DMS153 (cell line): ENCODE measurements around the gene SUPT3H.
"Not testable (repeated sequence)": the region's sequence is repeated elsewhere in the genome, so short reads cannot be mapped to it uniquely, and the experiment has no call there.

Experiments
- DNase-seq: peaks from one replicate; lab custom pipeline; 2025; lab: John Stamatoyannopoulos, UW

SUPT3H gene

DNA sequence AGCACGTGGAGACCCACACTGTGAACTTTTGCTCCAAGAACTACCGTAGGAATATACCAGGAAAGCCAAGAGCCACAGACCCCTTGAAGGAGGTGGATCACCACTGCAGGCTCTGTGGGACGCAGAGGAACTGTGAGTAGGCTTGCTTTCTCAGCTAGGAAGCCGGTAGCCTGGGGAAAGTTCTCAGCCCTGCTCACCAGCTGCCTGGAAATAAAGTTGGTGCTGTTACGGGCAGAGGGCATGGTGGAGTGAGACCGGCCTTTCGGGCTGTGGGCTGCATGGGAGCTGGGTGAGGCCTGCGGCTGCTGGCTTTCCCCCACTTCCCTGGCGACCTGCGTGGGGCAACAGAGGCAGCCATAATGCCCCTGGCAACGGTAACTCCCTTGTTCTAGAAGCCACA lies 422.6 kb downstream of the SUPT3H start:
- DNase-seq = no peak

GRCh38 chr6:44954281-44954680 lies 423.5 kb downstream of the SUPT3H start:
- DNase-seq = no peak

GRCh38 chr6:44951253-44951747 lies 426.4 kb downstream of the SUPT3H start:
- DNase-seq = no peak

DNA sequence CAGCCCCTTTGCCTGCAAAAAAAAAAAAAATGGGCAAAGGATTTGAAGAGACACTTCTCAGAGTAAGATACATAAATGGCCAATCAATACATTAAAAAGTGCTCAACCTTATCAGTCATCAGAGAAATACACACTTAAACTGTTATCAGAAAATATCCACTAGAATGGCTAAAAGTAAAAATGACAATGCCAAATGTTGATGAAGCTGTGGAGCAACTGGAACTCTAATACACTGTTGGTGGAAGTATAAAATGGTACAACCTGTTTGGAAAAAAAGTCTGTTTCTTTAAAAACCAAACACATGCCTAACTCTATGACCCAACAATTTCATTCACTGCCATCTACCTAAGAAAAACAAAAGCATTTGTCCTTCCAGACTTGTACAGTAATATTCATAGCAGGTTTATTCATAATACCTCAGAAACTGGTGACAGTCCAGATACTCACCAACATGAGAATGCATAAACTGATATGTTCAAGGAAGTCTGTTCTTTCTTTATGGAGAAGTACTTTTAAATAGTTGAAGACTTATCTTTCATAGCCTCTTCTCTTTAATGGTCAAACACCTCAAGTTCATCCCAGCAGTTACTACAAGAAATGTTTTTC lies 428.0 kb downstream of the SUPT3H start:
- no peak for DNase-seq

GRCh38 chr6:44943541-44943940 lies 434.2 kb downstream of the SUPT3H start:
- DNase-seq = no peak

- DNase-seq = no peak
Measured at GRCh38 chr6:44942798-44943197, 434.9 kb downstream of the SUPT3H start.

DNA sequence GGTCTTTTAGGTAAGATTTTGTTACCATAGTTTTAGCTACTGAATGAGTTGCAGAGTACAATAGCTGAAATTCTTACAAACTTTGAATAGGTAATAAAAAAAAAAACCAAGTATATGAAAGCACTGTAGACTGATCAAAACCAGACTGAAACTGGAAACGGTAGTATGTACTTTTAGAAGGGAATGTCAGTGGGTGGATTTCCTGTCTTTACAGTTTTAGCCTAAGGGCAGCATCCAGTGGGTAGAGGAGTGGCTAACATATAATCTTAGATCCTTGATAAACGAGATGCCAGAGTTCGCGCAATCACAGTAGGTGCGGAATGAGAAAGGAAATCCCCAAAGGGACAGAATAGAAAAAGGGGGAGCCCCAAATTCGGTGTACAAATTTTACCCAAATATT lies 435.5 kb downstream of the SUPT3H start:
- no peak for DNase-seq

- no peak for DNase-seq
Measured at GRCh38 chr6:44940367-44940766, 437.4 kb downstream of the SUPT3H start.

- no peak for DNase-seq
Measured at GRCh38 chr6:44935693-44936300, 441.9 kb downstream of the SUPT3H start.

- no peak for DNase-seq
Measured at GRCh38 chr6:44933108-44933507, 444.6 kb downstream of the SUPT3H start.

GRCh38 chr6:44932651-44933091 lies 445.1 kb downstream of the SUPT3H start:
- no peak for DNase-seq

DNA sequence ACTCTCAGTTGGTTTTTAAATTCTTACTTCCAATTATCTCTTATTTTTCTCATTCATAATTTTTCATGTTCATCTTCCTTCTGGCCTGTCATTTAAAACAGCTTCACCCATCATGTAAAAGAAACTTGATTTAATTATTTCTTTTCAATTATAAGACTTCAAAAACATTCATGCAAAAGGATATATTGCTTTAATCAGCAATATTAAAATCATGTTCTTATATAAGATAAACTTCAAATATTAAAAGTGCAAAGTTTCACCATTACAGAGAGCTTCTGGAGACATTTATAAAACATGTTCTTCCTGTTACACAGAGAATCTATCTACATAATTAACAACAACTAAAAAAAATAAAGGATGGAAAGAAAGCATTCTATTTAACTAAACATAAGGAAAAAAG lies 446.3 kb downstream of the SUPT3H start:
- DNase-seq = no peak

- DNase-seq = peak; percentile 24
Measured at GRCh38 chr6:44926556-44926955, 451.2 kb downstream of the SUPT3H start.

GRCh38 chr6:44925100-44925739 lies 452.5 kb downstream of the SUPT3H start:
- DNase-seq = peak; percentile 83

DNA sequence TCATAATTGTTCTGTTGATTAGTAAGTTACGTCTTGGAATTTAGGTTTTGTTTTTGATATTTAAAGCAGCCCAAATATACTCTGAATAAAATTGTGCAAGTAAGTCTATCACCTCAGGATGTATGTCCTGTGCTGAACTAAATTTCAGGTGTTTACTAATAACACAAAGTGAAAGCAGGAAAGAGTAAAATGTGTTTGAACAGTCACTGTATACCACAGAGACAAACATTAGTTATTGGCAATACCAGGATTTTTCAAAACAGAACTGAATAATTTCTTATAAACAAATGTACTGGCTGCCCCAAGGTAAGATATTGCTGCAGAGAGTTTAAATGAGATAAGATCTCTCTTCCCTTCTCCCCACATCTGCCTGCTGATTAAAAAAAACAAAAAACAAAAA lies 454.3 kb downstream of the SUPT3H start:
- DNase-seq = no peak

GRCh38 chr6:44921798-44922197 lies 455.9 kb downstream of the SUPT3H start:
- DNase-seq = peak; percentile 50

- no peak for DNase-seq
Measured at GRCh38 chr6:44920952-44921491, 456.7 kb downstream of the SUPT3H start.

GRCh38 chr6:44918671-44919296 lies 458.9 kb downstream of the SUPT3H start:
- DNase-seq = no peak

GRCh38 chr6:44917430-44917829 lies 460.3 kb downstream of the SUPT3H start:
- DNase-seq = no peak

GRCh38 chr6:44915111-44915510 lies 462.6 kb downstream of the SUPT3H start:
- no peak for DNase-seq

DNA sequence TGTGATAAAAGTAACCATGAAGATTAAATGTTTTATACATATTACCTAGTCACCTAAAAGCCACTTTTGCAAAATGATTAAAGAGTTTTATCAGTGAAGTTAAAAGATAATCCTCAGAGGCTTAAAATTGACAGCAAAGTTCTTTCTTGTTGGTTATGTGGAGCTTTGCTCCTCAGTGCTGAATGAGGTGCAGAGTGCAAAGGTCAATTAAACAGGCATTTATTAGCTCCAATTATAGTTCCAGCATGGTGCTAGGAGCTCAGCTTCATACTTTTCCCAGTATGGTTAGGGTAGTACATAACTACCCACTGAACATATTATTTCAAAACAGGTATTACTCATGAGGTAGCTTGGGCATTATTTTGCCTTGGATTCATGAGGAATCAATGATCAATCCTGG lies 463.6 kb downstream of the SUPT3H start:
- DNase-seq = no peak

- DNase-seq = no peak
Measured at GRCh38 chr6:44906761-44907160, 471.0 kb downstream of the SUPT3H start.

DNA sequence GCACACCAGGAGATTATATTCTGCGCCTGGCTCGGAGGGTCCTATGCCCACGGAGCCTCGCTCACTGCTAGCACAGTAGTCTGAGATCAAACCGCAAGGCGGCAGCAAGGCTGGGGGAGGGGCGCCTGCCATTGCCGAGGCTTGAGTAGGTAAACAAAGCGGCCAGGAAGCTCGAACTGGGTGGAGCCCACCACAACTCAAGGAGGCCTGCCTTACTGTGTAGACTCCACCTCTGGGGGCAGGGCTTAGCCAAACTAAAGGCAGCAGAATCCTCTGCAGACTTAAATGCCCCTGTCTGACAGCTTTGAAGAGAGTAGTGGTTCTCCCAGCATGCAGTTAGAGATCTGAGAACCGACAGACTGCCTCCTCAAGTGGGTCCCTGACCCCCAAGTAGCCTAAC lies 477.4 kb downstream of the SUPT3H start:
- not testable (repeated sequence) for DNase-seq
